ENCODE data around the gene H1-8. TPM values are rescaled to one million over a fixed set of nuclear protein-coding genes. Genes with fewer than 3 reads are reported as not detected.
A peak's percentile ranks its signal among the peaks of the same experiment; 100 is the strongest.

Gene H1-8
- total RNA-seq, 1 donor from 2014 or later, result not detected

DNA sequence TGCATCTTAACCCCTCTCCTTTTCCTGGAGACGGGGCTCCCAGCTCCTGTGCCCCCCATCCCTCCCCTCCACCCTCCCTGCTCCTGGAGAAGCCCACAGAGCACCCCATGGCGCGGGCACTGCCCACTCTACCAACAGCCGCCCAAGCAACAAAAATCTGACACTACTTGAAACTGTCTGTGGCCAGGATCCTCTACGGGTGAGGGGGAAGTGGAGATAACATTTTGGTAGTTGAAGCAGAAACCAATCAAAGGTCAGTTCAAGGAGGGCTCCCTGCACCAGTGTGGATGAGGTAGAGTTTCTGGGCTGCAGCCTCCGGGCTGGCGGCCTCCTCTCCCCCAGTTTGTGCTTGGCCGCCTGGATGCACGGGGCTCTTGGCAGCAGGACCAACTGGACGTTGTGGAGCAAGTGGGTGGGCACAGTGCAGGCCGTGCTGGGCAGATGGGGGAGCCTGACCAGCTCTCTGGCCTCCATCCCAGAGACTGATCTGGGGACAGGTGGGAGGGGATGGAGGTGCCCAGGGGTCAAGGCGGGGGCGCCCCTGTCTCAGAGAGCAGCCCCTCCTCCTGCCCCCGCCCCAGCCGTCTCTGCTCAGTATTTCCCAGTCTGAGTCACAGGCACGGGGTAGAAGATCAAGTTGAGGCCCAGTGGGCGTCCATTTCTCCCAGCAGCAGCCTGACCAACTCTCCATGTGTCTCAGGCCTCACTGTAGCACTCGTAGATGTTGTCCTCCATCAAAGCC lies 12.8 kb downstream of the H1-8 start:
- DNase-seq (ENCODE audit: low read depth in 2 of 2), result no peak

DNA sequence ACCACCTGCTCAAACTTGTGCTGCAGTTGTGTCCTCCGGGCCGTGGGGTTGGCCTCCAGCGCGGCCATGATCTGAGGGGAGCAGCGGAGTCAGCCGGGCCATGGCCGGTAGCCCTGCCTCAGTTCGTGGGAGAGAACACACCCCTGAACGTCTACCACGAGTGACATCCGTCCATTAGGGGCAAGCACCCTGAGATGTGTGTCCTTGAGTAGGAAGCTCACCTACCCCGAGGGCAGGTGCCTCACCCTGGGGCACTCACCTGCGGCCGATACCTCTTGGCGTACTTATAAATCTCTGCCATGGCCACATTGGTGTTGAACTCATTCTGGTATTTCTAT lies 13.4 kb downstream of the H1-8 start:
- DNase-seq (ENCODE audit: low read depth in 2 of 2), result no peak

DNA sequence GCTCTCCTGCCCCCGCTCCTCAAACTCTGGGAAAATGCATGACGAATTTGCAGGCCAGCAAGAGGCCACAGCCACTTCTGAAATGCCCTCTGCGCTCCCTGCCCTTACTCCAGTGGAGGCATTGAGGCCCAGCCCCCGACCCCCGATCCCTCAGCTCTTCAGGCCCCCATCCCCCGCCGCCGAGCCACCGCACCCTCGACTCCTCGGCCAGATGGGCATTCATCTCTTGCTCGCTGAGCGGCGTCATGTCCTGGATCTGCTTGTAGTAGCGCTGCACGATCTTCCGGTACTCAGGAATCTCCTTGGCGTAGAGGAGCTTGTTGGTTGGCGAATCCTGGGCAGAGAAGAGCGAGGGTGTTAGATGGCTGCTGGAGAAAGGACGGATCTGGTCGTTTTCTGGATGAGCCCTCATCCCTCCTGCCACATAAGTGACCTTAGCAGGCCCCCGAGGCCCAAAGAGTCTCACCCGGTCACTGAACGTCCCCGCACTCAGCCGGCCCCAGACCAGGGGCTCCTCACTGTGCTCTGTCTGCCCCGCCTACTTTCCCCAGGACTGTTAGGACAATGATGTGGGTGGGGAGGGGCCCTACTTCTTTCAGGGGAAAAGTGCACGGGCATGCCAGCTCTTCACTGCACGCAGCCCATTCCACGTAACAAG lies 14.0 kb downstream of the H1-8 start:
- no peak for DNase-seq (ENCODE audit: low read depth in 2 of 2)

DNA sequence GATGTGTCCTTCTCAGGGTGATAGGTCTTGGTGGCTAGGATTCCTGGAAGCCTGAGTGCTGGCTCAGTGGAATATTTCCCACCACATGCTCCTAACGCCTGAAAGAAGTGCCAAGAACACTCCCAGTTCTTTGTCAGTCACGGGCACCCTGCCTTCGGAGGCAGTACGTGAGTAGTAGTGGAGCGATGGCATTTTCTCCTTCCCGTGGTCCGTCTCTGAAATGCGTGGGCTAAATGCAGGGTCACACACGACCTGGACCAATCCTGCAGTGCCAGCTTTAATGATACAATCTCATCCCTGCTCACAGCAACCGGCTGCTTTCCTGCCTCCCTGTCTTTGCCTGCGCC lies 14.5 kb downstream of the H1-8 start:
- no peak for DNase-seq (ENCODE audit: low read depth in 2 of 2)

DNA sequence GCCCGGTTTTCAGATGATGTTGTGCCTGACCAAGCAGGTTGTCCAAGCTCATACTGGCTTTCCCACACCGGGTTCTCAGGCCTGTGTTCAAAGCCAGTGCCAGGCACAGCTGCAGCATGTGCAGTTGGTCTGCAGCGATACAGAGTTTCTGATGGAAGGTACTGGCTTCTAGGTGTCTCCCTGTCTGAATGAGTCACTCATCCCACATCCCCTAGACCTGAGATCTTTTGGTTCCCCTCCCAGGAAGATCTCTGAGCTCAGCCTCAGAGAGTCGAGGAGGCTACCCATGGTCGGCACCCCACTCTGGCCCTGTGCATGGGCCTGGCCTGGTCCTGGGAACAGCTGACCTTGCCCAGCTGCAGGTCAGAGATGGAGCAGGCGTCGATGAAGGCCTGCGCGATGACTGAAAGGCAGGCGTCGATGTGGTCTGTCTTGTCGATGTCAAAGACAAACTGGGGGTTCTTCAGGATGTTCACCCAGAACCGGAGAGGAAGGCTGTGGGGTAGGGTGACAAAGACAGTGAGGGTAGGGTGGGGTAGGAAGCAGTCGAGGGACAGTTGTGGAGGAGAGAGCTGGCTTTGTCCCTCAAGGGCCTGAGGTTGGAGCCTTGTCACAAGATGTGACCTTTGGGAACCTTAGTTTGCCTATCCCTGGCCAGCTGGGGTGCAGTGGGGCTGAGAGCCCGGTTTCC lies 15.3 kb downstream of the H1-8 start:
- DNase-seq (ENCODE audit: low read depth in 2 of 2), result no peak

DNA sequence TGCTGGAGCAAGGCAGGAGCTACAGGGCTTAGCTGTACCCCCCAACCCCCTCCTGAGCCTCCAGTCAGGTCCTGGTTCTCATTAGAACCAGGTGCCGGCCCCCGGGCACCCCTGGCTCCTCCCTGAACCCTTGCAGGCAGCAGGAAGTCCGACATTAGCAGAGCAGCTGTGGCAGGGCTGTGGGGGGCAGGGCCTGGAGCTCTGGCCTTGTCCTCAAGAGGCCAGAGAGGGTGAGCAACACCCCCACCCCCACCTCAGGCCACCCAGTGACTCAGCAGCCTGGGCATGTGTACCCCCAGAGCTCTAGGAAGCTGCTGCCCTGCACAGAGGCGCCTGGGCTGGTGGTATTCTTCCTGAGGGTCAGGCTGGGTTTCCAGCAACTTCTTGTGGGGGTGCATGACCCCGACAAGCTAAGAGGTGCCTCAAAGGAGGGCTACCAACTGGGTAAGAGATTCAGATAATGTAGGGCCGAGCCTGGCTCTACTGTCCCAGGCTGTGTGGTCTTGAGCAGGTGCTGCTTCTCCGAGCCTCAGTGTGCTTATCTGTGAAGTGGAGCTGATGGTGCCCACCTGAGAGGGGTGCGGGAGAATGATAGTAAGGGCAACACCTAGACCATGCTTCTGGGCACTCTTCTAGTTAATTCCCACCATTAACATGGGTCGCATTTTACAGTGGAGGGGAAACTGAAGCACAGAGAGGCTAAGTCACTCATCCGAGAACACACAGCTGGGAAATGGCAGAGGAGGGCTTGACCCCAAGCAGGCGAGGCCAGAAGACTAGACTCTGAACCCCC lies 16.0 kb downstream of the H1-8 start:
- DNase-seq (ENCODE audit: low read depth in 2 of 2), result peak in 1 of 2 donors; percentile 79

DNA sequence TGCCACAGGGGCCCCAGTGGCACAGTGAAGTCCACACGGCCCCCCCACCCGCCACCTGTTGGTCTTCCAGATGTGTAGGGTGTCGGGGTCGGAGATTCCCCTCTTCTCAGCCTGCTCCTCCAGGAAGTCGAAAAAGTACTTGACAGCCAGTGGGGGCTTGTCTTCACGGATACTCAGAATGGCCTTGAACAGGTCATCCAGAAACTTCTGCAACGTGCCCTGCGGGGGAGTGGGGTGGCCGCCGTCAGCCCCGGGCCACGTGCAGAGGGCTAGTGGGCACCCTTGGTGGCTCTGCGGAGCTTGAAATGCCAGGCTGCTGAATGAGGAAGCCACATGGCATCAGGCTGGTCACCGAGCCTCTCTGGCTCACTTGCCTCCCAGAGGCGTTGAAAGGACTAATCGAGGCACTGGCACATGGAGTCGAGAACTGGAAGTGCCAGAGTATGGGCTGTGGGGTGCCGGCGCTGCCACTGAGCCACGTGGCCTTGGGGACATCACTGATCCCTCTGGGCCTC lies 16.6 kb downstream of the H1-8 start:
- DNase-seq (ENCODE audit: low read depth in 2 of 2), result no peak

DNA sequence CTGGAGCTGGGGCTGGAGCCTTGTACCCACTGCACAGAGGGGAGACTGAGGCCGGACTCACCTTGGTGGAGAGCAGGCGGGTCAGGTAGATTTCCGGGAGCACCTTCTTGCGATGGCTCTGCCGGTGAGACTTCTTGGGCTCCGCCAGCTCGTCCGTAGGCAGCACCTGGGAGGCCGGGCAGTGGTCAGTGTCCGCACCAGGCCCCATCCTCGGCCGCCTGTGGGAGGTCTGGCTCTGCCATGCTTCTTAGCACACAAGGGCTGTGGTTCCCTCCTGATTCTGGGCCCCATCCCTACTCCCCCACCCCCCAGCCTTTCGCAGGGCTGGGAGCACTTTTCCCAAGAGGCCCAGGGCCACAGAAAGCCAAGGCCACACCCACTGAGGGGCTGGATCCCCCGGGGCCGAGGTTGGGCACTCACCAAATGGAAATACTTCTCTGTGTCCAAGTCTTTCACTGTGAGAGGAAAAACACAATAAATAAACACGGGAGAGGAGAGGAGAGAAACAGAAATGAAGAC lies 17.4 kb downstream of the H1-8 start:
- peak in 1 of 2 donors; percentile 43 for DNase-seq (ENCODE audit: low read depth in 2 of 2)

DNA sequence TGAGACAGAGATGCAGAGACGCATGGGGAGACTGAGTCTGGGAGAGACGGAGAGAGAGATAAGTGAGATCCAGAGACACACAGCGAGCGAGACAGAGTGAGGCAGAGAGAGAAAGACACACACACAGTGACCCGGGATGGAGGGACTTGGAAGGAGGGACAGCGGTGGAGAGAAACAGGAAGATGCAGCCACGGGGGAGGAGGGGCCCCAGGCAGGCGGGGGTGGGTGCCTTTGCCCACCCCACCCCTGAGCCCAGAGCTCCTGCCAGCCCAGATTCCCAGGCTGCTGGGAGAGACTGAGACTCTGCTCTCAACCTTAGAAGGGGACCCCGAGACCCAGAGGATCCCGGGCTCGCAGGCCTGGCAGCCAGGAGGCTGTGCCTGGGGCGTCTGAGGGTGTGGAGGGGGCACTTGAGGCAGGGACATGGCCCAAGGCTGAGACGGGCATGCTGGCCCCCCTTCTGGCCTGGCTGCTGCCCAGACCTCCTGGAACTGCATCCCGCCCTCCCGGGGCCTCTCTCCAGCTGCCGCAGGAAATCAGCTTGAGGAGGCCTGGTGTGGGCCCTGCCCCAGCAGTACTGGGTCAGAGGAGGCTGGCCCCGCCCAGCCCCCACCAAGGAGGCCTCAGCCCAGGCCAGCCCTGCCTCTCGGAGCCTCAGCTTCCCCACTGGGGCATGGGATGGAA lies 18.1 kb downstream of the H1-8 start:
- DNase-seq (ENCODE audit: low read depth in 2 of 2), result peak in 1 of 2 donors; percentile 85

DNA sequence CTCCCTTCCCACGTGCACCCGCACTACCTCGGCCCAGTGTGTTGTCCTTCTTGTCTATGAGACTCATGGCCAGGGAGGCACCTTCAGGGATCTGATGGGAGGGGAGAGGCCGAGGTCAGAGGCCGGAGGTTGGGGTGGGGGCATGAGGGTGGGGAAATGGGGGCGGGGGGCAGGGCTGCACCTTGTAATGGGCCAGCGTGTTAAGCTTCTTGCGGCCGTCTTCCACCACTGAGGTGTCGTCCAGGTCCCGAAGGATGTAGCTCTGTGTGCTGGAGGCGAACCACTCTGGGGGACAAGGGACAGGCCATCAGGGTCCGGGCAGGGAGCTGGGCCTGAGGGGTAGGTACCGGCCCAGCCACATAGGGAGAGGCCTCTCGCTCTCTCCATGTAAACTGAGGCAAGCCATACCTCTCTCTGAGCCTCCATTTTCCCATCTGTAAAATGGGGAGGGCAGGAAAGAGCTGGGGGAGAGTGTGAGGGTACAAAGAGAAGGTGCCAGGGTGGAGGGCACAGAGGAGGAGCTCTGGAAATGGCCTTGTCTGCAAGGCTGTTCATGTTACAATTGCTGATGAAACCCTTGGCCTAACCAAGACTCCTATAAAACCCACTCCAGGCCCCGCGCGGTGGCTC lies 18.8 kb downstream of the H1-8 start:
- DNase-seq (ENCODE audit: low read depth in 2 of 2), result no peak

DNA sequence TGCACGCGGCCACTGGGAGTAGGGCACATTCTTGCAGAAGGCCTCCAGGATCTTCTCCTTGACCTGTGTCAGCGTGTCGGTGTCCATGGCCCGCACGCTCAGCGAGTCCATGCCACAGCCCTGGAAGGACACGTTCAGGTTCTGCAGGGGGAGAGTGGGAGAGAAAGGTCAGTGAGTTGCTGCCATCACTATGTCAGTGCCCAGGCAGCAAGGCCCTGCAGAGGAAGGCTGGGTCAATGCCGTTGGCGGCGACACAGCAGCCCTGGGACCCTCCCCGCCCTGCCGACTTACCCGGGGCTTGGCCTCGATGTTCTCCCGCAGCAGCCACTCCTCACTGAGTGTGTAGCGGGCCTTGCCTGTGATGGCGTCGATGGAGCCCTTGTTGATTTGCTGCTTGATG lies 19.8 kb downstream of the H1-8 start:
- no peak for DNase-seq (ENCODE audit: low read depth in 2 of 2)

DNA sequence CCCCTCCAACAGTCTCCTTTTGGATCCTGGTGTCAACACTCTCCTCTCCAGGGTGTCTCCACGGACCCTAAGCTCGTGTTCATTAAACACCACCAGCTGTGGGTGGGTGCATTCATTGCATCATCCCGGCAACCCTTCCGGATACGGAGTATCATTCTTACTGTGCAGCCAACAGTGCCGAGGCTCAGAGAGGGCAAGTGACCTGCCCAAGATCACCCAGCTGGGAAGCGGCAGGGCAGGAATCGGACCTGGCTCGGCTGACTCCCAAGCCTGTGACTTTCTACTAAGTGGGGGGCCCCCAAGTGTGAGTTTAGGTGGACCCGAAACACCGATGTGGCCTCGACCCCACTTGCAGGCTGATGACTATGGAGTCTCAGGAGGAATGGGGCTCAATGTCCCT lies 20.4 kb downstream of the H1-8 start:
- DNase-seq (ENCODE audit: low read depth in 2 of 2), result no peak

DNA sequence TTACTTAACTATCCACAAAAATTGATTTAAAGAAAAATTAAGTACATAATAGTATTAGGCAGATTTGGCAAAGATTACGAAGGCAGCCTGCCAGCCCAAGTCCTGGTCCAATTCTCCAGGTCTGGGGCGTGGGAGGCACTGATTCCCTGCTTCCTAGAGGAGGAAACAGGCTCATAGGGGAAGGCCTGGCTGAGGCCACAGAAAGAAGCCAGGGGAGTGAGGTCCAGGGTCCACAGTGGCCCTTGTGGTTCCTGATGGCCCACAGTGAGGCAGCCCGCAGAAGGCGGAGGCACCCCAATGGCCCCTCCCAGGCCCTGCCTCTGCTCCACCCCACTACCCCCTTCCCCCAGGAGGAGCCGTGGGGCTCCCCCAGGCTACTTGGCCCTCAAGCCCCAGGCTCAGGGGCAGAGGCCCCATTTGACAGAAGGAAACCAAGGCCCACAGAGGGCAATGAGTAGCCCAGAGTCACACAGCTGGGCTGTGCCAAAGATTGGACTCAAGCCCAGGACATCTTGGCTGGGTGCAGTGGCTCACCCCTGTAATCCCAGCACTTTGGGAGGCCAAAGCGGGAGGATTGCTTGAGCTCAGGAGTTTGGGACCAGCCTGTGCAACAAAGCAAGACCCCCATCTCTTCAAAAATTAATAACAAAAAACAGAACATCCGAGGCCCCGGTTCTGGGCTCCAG lies 21.0 kb downstream of the H1-8 start:
- DNase-seq (ENCODE audit: low read depth in 2 of 2), result no peak

DNA sequence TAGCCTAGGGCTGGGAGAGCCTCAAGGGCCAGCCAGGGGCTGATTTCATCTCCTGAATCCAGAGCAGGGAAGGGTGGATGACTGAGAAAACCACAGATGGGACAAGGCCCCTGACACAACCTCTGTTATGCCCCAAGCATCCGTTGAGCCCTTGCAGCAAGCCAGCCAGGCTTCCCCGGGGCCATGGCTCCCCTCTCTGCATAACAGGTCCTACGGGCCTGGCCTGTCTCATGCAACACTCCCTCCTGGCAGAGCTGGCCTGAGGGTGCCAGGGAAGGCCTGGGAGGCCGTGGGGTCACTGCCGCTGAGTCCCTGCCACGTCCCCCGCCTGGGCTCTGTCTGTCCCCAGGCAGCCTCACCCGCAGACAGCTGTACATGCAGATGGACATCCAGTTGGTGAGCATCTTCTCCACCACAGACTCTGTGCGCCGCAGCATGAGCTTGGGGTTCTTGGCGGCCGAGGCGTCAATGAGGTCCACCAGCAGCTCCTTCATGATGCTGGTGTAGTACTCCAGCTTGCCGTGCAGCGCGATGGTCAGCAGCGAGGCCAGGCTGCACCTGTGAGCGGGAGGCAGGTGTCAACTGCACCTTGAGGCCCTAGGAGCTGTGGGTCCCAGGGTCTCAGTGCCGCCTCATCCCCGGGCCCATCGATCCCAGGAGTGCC lies 22.1 kb downstream of the H1-8 start:
- no peak for DNase-seq (ENCODE audit: low read depth in 2 of 2)

DNA sequence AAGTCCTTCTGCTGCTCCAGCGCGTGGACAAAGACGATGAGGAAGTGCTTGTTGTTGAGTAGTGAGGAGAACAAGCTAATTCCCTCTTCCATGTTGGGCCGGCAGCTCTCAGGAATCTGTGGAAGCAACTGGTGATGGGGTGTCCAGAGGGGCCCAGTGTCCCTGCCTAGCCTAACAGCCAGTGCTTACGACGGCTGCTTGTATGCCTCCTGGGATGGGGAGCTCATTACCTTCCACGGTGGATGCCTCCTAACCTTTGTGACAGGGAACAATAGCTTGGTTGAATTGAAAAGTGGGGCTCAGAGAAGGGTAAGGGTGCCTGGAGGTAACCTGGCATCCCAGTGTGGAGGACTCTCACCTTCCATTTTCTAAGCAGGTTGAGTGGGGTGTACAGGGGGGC lies 22.9 kb downstream of the H1-8 start:
- no peak for DNase-seq (ENCODE audit: low read depth in 2 of 2)

DNA sequence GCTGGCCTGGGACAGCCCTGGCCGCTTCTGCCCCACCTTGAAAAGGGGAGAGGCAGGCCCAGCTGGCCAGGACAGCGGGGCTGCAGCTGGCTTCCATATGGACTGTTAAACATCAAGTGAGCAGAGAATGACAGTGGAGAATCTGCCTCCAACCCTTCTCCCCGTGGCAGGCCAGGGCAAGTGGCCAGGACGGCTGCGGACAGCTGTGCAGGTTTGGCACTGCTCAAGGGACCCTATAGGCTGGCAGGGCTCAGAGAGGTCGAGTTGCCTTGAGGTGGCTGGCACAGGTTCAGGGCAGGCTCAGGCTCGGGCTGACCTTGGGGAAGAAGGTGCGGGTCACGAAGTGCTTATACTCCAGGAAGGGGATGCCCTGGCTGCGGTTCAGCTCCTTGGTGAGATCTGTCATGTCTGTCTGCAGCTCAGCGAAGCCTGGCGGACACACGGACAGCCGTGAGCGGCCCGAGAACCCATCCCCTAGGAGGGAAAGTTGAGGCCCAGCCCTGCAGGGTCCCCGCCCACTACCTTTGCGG lies 24.3 kb downstream of the H1-8 start:
- no peak for DNase-seq (ENCODE audit: low read depth in 2 of 2)

DNA sequence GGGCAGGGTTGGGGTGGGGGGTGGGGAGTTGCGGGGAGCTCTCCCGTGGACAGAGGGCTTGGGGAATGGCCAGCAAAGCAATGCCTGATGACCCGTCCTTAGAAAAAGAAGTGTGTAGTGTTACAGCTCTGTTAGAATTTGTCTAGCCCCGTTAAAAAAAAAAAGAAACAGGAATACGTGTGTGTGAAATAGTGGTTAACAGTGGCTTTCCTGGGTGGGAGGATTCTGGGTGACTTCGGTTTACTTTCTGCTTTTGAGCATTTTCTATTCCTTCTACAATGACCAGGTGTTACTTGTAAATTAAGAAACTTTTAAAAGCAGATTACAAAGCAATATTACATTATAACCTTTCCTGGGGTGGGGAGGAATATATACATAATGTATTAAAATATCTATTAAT lies 25.0 kb downstream of the H1-8 start:
- DNase-seq (ENCODE audit: low read depth in 2 of 2), result no peak

DNA sequence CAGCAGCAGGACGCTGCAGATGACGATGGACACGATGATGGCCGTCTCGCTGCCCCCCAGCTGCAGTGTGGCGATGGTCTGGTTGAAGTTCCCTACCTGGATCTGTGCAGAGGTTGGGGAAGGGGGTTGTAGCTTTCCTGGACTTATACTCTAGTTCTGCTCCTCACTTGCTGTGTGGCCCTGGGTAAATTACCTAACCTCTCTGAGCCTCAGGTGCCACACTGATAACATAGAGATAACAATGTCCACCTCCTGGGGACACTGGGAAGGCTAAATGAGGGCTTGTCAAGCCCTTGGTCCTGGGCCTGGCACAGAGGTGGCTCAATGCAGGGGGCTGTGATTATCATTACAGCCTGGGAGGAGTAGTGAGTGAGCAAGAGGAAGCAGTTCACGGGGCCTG lies 26.9 kb downstream of the H1-8 start:
- no peak for DNase-seq (ENCODE audit: low read depth in 2 of 2)
